Hematopoietic multipotent progenitor cell treated with erythropoietin and hydrocortisone succinate and interleukin-3 and kit ligand, for 15 days (in vitro differentiated cells): Measurements from ENCODE around the gene RNF180.
"Not testable (repeated sequence)": the region's sequence is repeated elsewhere in the genome, so short reads cannot be mapped to it uniquely, and the experiment has no call there.

Source experiments
- DNase-seq: peaks from one replicate; pipeline ENCODE4 v3.0.0-alpha.2; 2015; ENCODE audit warnings: low spot score

RNF180 gene

GRCh38 chr5:64285188-64286130, 119.8 kb downstream of the RNF180 start:
- DNase-seq: no peak

- DNase-seq: no peak
These were observed 120.7 kb downstream of the RNF180 start for GRCh38 chr5:64286381-64286780.

- not testable (repeated sequence) for DNase-seq
These were observed 122.9 kb downstream of the RNF180 start for GRCh38 chr5:64288496-64288895.

DNA sequence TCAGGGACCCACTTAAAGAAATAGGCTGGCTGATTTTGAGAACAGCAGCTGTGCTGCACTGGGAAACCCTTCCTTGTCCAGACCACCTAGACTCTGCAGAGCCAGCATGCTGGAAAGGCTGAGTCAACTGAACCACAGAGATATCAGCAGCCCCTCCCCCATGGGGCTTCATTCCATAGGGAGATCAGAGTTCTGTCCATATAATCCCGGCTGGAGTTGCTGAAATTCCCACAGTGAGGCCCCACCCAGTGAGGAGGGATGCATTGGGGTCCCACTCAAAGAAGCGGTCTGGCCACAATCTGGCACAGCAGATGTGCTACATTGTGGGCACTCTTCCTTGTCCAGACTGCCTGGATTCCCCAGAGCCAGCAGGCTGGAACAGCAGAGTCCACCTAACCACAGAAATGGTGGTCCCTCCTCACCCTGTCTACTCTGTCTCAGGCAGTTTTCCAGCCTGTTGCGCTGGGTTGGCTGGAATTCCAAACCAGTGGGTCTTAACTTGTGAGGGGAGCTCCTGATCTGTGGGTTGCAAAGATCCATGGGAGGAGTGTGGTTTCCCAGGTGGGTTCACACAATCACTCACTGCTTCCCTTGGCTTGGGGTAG, 127.1 kb downstream of the RNF180 start:
- DNase-seq: no peak

GRCh38 chr5:64295101-64295500, 129.5 kb downstream of the RNF180 start:
- DNase-seq: no peak

- DNase-seq: no peak
These were observed 132.9 kb downstream of the RNF180 start for GRCh38 chr5:64298586-64298985.

GRCh38 chr5:64299805-64300204, 134.2 kb downstream of the RNF180 start:
- no peak for DNase-seq

DNA sequence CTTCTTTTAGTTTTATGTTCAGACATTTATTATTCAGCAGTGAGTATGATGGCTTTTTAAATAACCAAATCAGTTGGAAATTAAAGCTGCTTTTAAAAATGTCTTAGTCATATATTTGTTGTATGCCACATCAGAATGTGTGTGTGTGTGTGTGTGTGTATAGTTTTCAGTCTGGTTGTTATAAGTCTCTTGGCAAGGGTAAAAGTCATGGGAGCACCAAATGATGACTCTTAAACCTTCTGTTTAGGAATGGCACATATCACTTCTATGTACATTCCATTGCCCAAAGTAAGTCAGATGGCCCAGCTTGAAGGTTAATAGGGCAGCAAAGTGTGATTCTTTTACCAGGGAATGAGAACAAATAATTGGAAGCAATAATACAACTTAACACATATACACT, 135.9 kb downstream of the RNF180 start:
- no peak for DNase-seq

- DNase-seq: no peak
These were observed 142.5 kb downstream of the RNF180 start for GRCh38 chr5:64308135-64308534.

DNA sequence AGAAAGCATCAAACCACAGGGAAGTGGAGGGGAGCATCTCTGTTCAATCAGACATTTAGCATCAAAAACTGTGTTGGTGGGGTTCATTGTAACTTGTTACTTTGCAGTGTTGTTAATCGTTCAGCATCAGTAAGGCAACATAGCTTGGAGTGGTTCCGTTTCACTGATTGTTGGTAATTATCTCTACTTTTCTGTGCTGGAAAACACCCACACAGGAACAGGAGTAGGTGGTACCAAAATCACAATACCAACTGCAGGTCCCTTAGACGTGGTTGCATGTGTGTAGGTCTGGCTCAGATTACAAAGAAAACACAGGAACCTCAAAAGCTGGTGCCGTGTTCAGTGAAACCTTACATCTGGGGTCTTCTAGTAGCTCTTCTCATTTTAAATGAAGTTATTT, 146.8 kb downstream of the RNF180 start:
- no peak for DNase-seq

DNA sequence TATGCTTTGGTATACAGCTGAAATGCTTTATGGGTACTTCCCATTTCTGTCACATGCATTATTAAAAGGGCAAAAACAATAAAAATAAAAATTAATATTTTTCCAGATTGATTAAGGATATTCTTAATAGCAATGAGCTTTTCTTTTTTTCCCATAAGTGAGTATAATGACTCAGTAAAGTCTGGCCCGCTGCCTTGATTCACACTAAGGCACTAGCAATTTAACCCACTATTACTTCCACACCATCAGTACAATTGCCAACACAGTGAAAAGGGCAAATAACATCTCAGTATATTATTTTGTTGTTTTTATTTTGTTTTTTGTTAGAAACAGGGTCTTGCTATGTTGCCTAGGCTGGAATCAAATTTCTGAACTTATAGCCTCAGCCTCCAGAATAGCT, 150.1 kb downstream of the RNF180 start:
- DNase-seq: no peak

DNA sequence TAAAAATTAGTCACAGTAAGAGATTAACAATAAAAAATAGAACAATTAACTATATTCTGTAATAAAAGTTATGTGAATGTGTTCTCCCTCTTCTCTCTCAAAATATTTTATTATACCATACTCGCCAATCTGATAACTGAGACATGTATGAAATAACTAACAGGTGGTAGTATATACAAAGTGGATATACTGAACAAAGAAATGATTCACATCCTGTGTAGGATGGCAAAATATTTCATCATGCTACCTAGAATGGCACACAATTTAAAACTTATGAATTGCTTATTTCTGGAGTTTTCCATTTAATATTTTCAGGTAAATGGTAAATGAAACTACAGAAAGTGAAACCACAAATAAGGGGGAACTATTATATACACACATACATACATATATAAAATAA, 152.5 kb downstream of the RNF180 start:
- DNase-seq: no peak

DNA sequence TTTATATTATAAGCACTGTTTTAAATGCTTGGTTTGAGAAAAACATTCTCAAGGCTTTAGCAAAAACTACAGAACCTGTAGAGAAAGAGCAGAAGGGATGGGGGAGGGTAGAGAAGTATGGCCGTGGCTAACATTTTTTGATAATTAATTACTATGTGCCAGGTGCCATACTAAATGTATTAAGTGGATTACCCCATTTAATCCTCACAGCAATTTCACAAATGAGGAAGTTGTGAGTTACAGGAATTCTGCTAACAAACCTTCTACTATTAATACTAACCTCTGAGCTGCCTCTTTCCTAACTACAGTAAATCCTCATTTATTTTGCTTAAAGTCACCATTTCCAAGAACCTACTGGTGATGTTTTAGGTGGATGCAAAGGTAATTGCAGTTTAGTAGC, 157.9 kb downstream of the RNF180 start:
- no peak for DNase-seq

DNA sequence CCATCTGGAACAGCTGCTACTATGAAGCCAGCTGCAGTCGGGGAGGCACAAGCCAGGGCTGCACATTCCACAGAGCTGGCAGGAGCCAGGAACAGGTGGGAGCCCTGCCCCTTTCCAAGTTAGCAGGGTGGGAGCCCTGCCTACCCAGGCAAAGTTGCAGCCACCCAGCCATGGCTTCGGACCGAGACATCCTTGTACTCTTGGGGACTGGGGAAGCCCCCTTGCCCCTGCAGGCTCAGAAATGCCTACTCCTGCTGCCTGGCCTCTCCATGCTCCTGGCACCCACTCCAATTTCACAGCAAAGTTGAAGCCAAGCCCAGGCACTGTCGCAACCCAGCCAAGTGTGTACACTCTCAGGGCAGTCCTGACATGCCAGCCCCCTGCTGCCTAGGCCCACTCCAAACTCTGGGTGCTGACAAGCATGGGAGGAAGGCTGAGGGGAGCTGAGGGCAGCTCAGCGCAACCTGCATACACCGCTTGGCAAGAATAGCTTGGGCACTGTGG, 165.1 kb downstream of the RNF180 start:
- no peak for DNase-seq

DNA sequence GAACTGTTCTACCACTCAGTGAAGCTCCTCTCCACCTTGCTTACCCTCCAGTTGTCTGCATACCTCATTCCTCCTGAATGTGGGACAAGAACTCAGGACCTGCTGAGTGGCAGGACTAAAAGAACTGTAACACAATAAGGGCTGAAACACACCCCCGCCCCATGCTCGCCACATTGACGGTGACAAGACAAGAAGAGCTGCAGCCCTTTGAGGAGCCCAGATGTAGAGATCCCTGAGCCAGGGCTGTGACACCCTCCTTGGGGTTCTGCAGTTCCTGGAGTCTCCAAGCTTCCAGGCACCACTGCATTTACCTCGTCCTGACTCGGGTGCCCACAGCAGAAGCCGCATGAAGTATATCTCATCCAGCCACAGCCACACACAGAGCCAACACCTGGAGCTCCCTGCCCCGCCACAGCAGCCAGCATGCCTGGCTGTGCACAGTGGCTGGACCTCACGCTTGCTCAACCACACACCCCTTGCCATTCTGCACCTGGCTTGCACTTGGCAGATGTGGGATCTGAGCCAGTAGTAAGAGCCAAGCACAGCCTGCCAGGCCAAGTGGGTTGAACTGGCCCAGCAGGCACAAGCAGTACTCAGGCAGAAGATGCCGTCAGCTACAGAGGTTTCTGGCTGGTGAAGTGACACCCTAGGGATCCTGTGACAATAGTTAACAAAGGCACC, 166.1 kb downstream of the RNF180 start:
- no peak for DNase-seq

DNA sequence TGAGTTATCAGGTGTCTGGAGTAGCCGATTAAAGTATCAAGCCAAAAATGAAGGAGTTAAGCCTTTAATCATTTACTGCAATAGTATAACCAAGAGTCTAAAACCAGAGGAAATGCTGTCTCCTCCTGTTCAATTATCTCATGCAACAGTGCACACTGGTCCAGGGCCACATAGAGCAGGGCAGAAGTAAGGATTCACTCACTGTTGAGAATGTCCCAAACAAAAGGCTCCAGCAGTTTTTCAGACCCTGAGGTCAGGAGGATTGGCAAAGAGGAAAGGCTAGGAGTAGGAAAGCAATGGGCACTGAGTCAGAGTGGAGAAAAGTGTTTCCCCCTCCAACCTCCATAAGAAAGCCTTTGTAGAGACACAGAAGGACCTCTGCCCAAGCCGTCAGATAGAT, 168.2 kb downstream of the RNF180 start:
- no peak for DNase-seq

DNA sequence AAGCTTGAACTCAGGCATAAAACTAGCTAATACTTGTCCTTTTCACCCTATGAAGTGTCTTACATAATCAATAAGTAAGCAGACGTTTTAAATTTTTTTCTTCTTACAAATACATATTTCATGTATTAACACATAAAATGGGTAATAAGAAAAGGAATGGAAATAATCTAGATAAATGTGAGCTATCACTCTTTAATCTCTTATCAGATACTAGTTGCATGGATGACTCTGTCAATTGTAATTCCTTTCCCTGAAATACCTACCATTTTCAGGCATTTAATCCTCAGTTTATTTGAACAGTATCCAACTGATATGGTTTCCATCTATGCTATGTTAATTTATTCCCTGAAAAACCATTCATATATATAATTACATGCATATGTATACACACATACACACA, 174.1 kb downstream of the RNF180 start:
- DNase-seq: no peak

GRCh38 chr5:64340293-64340692, 174.7 kb downstream of the RNF180 start:
- no peak for DNase-seq

GRCh38 chr5:64341340-64341739, 175.7 kb downstream of the RNF180 start:
- DNase-seq: no peak

DNA sequence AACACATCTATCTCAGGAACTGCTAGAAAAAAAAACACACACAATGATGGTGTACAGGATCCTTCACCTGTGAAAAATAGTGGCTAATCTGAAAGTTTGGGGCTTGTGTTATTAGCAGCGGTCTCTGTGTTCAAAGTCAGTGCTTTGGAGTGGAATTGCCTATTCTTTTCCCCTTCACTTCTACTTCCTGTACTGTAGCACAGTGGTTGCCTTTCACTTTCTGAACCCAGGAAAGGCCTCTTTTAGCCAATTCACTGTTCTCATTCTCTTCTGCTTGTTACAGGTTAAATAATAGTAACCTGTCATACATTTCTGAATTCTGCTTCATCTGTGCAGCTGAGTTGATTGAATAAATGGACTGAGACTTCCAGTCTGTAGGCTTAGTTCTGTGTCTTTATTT, 178.9 kb downstream of the RNF180 start:
- no peak for DNase-seq

- DNase-seq: no peak
These were observed 181.7 kb downstream of the RNF180 start for GRCh38 chr5:64347309-64347708.

DNA sequence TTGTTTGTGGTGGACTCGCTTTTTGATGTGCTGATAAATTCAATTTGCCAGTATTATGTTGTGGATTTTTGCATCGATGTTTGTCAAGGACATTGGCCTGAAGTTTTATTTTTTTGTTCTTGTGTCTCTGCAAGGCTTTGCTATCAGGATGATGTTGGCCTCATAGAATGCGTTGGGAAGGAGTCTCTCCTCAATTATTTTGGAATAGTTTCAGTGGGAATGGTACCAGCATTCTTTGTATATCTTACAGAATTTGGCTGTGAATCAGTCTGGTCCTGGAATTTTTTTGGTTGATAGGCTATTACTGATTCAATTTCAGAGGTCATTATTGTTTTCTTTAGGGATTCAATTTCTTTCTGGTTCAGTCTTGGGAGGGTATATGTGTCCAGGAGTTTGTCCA, 198.8 kb downstream of the RNF180 start:
- DNase-seq: no peak

DNA sequence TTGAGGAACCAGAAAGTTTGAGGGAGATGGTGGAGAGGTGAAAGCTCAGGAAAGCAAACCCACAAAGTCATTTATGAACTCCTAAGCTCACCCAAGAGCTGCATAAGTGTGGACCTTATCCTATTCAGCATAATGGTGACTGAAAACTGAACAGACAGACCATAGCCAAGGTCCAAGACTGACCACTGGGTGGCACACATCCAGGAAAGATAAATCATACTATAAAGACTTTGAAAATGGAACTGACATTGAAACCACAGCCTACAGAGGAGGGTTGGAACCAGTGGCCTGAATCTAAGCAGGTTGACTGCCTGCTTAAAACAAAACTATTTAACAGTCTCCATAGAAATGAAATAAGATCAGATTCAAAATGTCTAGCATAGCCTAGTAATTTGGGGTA, 219.1 kb downstream of the RNF180 start:
- no peak for DNase-seq
